ENCODE results near the gene PPP1R3G.
A peak's percentile ranks its signal among the peaks of the same experiment; 100 is the strongest.

Gene PPP1R3G

DNA sequence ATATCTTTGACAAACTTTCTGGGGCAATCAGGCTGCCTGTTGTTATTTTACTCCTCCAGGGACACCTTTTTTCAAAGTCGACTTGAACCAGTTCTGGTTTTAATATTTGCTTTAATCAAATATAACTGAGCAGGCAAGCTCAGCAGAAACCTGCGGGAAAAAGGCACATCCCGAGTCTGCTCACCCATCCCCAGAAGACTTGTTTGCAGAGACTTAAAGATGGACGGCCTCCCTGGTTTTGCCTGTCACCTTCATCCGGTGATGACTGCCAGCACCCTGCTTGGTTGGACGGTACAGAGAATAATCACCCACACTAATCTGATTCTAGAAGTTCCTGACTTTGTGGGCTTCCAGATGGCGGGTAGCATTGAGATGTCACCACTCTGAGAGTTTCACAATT, 36.8 kb downstream of the PPP1R3G start:
- no peak for DNase-seq

DNA sequence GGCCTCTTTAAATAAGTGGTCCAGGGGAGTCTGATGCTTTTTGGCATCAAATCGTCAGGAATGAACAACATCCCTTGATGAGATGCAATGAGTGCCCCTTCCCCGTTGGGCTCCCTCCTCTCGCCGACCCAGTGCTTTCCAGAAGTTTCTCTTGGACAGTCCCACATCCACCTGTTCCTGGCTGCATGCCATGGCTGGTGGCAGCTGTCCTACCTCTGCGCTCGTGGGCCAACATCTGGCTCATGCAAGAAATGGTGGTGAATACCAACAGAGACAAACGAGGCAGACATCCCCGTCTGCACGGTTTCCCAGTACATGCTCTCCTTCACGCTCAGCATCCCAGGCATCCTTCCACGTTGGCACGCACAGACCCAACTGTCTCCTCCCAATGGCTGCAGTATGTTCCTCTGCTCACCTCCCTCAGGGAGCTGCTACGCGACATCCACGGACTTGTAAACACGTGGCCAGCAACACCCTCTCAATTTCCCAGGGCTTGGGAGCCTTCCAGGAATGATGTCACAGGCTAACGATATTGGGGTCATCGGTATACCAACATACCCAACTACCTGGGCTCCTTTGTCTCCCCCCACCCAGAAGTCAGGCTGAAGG, 37.5 kb downstream of the PPP1R3G start:
- DNase-seq: no peak

DNA sequence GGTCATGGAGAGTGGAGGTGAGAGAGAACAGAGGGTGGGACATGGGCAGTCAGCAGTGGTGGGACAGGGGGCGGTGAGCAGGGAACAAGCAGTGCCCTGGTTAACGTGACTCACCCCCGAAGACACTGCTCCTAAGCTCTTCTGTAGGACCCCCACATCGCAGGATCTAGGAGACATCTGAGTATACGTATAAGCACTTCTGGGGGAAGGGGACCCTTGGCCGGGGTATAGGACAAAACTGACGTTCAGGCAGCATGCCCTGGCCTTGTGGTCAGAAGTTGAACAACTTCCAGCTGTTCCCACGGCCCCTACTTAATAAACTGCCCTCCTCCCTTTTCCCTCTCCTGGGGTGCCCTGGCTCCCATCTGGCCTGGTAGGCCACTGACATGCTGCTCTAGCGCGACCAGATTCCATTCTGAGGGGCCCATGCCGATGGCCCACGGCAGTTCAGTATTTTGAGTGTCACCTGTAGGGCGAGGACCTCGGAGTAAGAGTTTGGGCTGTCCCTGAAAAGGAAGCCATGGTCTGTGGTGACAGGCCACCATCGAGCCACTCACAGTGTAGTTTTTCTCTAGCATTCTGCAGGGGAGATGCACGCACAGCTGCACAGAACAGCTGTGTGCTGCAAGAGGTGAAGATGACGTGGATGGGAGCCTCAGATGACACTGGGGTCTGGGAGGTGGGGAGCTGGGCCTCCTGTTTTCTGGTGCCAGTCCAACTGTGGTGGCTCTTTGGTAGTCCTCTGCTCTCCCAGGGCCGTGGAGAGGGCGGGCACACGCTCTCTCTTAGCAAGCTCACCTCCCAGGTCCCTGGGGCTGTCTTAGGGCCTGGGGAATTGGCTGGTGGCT, 38.4 kb downstream of the PPP1R3G start:
- DNase-seq: no peak

DNA sequence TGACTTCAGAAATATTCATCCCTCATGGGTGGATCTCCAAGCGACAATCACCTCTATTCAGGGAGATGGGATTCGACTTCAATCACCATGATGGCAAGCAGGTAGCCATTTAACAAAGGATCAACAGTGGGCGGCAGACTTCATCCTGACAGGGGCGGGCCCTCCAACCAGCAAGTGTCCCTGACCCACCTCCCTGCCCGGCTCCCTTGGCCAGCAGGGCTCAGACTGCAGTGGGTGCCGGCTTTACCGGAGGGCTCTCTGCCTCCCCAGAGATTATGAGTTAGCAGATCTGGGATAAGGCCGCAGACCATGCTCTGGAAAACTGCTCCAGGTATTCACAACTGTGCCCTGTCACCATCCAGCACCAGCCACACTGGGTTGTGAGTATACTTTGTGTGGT, 39.4 kb downstream of the PPP1R3G start:
- DNase-seq: no peak

DNA sequence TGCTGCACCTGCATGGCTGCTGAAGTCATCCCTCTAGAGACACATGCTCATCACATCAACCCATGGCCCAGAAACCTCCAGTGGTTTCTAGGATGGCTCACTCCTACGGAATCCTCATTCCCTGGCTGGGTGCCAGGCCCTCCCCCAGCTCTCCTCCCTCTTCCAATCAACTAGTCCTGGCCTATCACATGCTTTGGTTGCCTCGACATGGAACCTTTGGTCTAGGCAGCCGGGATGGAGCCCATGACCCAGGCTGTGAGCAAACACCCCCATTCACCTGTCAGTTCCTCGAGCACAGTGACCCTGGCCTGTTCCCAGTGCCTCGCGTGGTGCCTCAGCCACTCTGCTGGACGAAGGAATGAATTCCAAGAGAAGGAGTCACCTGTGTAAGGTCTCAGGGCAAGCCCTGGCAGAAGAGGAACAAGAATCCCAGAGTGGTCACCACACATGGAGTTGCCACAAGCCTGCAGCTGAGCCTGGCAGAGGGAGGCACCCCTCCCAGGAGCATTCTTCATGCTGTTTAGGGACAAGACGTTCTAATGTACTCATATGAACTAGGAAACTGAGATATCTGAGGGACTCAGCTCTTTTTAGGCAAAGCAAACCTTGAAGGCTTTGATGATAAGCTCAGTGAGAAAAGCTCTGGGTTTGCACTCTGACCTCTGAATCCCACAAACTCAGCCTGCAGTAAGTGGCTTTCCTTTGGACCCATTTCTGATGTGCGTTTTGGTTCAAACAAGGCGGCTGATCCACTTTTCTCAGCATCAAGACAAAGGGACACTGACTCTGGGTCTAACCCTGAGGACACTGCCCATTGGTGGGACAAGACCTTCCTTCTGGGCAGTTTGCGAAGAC, 40.2 kb downstream of the PPP1R3G start:
- no peak for DNase-seq

DNA sequence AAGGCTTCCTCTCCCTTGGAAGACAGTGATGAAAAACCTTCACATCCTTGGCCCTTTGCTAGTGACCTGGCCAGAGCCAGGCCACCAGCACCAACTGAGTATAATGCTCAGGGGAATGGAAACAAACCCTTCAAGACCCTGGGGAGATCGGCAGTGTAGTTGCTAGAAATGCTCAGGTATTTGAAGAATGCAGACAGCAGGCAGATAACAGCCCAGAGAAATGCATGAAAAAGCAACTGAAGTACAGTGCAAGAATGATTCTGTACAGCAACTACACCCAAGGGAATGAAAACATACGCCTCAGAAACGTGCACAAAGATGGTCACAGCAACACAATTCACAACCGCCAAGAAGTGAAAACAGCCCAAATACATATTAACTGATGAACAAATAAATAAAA, 41.1 kb downstream of the PPP1R3G start:
- no peak for DNase-seq

DNA sequence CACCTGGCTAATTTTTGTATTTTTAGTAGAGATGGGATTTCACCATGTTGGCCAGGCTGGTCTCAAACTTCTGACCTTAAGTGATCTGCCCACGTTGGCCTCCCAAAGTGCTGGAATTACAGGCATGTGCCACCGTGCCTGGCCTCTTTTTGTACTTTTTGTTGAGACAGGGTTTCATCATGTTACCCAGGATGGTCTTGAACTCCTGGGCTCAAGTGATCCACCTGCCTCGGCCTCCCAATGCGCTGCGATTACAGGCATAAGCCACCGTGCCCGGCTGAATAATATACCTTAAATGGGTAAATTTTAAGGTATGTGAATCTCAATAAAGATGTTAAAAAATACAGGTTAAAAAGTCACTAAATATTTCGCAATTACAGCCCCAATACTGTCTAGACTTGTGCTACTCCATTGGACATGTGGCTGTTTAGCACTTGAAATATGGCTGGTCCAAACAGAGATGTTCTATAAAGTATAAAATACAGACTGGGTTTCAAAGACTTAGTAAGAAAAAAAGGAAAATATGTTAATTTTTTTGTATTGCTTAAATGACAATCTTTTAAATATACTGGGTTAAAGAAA, 42.1 kb downstream of the PPP1R3G start:
- DNase-seq: no peak

DNA sequence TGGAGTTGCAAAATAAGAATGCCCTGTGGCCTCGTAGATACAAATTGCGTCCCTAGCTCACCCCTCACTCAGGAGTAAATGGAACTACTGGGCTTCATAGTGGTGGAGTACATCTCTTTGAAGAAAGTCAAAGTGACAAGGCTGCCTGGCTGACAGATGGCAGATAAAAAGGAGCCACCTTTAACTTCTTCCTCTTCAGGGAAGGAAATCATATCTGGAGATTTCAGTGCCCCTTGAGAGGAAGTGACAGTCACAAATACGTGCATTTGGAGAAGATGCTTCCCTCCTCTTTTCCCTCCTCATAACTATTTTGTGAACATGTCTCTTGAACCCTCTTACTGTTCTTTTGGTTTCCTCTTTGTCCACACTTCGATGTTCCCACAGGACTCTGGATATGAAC, 43.2 kb downstream of the PPP1R3G start:
- DNase-seq: no peak

DNA sequence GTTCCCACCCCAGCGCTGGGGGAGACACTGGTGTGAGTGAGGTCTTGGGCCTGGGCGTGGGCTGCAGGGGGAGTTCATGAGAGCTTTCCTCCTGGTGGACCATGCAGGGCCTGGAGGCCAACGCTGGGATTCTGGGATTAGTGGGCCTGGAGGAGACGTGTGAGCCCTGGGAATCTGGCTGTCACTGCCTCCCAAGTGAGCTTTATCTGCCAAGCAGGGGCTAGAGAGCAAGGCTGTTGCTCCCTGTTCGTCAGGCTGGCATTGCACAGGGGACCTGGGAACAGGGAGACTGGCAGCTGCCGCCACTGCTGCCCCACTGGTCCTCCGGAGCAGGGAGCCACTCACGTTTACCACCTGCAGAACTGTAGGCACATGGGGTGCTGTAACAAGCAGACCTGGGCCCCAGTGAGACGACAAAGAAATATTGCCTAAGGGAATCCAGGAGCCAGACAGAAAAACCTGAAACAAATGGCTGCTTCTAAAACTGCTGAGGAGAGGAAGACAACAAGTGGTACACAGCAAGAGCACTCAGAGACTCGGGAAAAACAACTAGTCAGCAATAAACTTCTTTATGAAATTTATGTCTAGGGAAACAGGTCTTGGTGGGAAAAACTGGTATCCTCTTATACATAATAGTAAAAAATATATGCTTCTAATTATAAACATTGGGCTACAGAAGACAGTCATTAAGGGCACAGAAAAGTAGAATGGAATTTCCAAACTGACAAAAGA, 45.2 kb downstream of the PPP1R3G start:
- DNase-seq: no peak

DNA sequence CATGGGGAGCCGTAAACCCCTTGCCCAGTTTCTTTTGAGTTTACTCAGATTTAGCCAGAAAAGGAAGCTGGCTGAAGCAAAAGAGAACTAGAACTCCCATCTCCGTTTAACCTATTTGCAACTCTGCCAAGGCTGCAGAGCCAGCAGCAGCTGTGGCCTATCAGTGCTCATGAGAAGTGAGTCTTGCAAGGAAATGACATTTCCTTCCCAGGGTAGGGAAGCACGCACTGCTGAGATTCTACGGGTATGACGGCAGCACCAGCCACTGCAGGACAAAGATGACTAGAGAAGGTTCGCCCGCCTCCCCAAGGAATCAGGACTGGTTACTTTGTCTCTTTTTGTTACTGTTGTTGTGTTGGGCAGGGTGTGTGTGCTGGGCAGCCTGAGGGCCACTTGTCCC, 47.6 kb downstream of the PPP1R3G start:
- no peak for DNase-seq

DNA sequence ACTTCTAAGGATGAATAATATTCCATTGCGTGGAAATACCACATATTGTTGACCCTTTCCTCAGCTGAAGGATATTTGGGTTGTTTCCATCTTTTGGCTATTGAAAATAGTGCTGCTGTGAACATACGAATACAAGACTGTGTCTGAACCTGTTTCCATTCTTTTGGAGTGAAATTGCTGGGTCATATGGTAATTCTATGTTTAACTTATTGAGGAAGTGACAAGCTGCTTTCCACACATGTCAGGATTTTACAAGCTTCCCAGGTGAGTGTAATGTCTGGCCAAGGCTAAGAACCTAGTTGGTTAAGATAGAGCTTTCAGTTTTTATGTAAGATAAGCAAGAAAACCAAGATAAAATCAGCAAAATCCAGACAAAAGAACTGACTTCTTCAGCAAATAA, 48.8 kb downstream of the PPP1R3G start:
- DNase-seq: no peak

DNA sequence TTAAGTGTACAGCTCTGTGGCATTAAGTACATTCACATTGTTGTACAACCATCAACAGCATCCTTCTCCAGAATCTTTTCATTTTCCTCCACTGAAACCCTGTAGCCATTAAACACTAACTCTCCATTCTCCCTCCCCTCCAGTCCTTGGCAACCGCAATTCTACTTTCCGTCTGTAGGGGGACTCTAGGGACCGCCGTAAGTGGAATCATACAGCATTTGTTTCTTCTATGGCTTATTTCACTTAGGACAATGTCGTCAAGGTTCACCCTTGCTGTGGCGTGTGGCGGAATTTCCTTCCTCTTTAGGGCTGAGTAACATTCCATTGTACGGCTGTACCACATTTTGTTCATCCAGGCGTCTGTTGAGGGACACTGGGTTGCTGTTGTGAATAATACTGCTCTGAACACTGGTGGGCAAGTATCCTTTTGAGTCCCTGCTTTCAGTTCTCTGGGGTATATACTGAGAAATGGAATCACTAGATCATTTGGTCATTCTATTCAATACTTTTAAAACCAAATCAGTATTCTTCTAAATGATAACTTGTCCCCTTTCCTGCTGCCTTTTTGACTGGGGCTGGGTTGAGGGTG, 50.7 kb downstream of the PPP1R3G start:
- peak; percentile 36 for DNase-seq

DNA sequence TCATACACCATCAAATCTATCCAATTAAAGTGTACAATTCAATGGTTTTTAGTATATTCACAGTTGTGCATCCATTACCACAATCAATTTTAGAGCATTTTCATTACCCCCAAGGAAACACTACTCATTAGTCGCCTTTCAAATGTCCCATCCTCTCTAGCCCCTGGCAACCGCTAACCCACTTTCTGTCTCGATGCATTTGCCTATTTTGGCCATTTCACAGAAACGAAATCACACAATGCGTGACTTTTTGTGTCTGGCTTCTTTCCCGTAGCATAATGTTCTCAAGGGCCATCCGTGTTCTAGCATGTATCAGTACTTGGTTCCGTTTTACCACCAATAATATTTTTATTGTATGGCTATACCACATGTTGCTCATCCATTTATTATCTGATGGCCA, 51.7 kb downstream of the PPP1R3G start:
- DNase-seq: no peak
